SK-N-MC (cell line): ENCODE data around the gene HOXB7.

Experiments used
- EZH2 ChIP-seq: fragments of 200-600 bp; sonication (generic); IDR thresholded peaks from one replicate; pipeline ENCODE4 v1.6.1; 2017; ENCODE audit warnings: antibody characterized with exemption
- FOXP2 ChIP-seq: optimal IDR thresholded peaks from 2 replicates; pipeline ENCODE3; 2011; ENCODE audit warnings: mild to moderate bottlenecking, moderate library complexity; ENCODE audit not compliant: insufficient read depth; ENCODE audit errors: extremely low read length, control extremely low read depth
- POLR2AphosphoS5 ChIP-seq: IDR thresholded peaks from 2 replicates; pipeline ENCODE4 v1.6.1; 2012; ENCODE audit warnings: mild to moderate bottlenecking, low read depth, low read length, borderline replicate concordance

GRCh38 chr17:48558831-48559121 lies 52.0 kb downstream of the HOXB7 start:
- no peak for TF ChIP-seq POLR2AphosphoS5
- TF ChIP-seq EZH2, result no peak
- TF ChIP-seq FOXP2, result no peak
